DND-41 (cell line): ENCODE measurements around the gene TMEM255B.

Source experiments
- ATAC-seq: fragments of 200-7000 bp; cut with Tn5 transposase; 3 replicates; pipeline ENCODE4 v1.9.1; 2021; ENCODE audit warnings: low read depth; ENCODE audit not compliant: insufficient read depth
- DNase-seq: peaks from one replicate; pipeline ENCODE4 v3.0.0-alpha.2; 2020
- H2AFZ ChIP-seq: 2 replicates; pipeline ENCODE4 v1.6.0; 2012; ENCODE audit warnings: low read depth, low read length
- H3K27ac ChIP-seq: 2 replicates; pipeline ENCODE4 v1.5.1; 2012; ENCODE audit warnings: low read length, inconsistent platforms
- H3K27me3 ChIP-seq: fragments of 200-600 bp; sonication (generic); 2 replicates; pipeline ENCODE4 v1.6.0; 2012; ENCODE audit warnings: low read length, mild to moderate bottlenecking, inconsistent platforms; ENCODE audit not compliant: insufficient read depth, poor library complexity
- H3K36me3 ChIP-seq: 2 replicates; pipeline ENCODE4 v1.5.1; 2012; ENCODE audit warnings: low read length, inconsistent platforms; ENCODE audit not compliant: insufficient read depth
- H3K4me1 ChIP-seq: 2 replicates; pipeline ENCODE4 v1.5.1; 2012; ENCODE audit warnings: mild to moderate bottlenecking, low read length; ENCODE audit not compliant: insufficient read depth
- H3K4me2 ChIP-seq: 2 replicates; pipeline ENCODE4 v1.6.0; 2012; ENCODE audit warnings: mild to moderate bottlenecking, moderate library complexity, low read length, inconsistent platforms; ENCODE audit not compliant: insufficient read depth
- H3K4me3 ChIP-seq, 2 experiments: fragments of 200-600 bp in 1 of 2; shearing (Covaris generic) in 1 of 2; 2 replicates each; pipeline ENCODE4 v1.5.1; 2012 to 2016; ENCODE audit warnings: inconsistent platforms in 2 of 2, low read length in 2 of 2, mild to moderate bottlenecking in 2 of 2, low read depth in 1 of 2, moderate library complexity in 1 of 2
- H3K79me2 ChIP-seq: 2 replicates; pipeline ENCODE4 v1.6.0; 2012; ENCODE audit warnings: low read length, inconsistent platforms; ENCODE audit not compliant: insufficient read depth
- H3K9ac ChIP-seq: 2 replicates; pipeline ENCODE4 v1.6.0; 2012; ENCODE audit warnings: low read depth, mild to moderate bottlenecking, inconsistent platforms, low read length, moderate library complexity
- H3K9me3 ChIP-seq: 2 replicates; pipeline ENCODE4 v1.5.1; 2012; ENCODE audit warnings: low read length, moderate library complexity, mild to moderate bottlenecking, inconsistent platforms; ENCODE audit not compliant: insufficient read depth, severe bottlenecking
- H4K20me1 ChIP-seq: 2 replicates; pipeline ENCODE4 v1.6.0; 2012; ENCODE audit warnings: low read length; ENCODE audit not compliant: insufficient read depth
- CTCF ChIP-seq: IDR thresholded peaks from 2 replicates; pipeline ENCODE4 v1.5.1; 2012; ENCODE audit warnings: borderline replicate concordance, low read length, moderate library complexity, mild to moderate bottlenecking; ENCODE audit not compliant: poor library complexity, severe bottlenecking; ENCODE audit errors: extremely low read depth
- EZH2 ChIP-seq: IDR thresholded peaks from 3 replicates; pipeline ENCODE4 v1.6.1; 2012; ENCODE audit warnings: borderline replicate concordance, low read depth, mild to moderate bottlenecking, moderate library complexity, low read length, inconsistent platforms; ENCODE audit not compliant: severe bottlenecking

Gene TMEM255B

GRCh38 chr13:113810640-113811039, 51.6 kb downstream of the TMEM255B start:
- no peaks in the 10 kb centered on the region for H3K79me2 ChIP-seq
- no peaks in the 10 kb centered on the region for H3K36me3 ChIP-seq
- peaks cover 21% of the 10 kb centered on the region for H3K9me3 ChIP-seq
- H3K4me1 ChIP-seq = no peaks in the 10 kb centered on the region
- TF ChIP-seq CTCF (no peak), EZH2 (no peak)
- no peaks in the 10 kb centered on the region for H4K20me1 ChIP-seq
- H2AFZ ChIP-seq = no peak overlapping the region
- H3K27me3 ChIP-seq = no peaks in the 10 kb centered on the region
- H3K4me2 ChIP-seq = no peak overlapping the region
- no peak for ATAC-seq
- no peak overlapping the region for H3K27ac ChIP-seq
- no peak overlapping the region for H3K9ac ChIP-seq
- no peak for DNase-seq
- no peak overlapping the region for H3K4me3 ChIP-seq

DNA sequence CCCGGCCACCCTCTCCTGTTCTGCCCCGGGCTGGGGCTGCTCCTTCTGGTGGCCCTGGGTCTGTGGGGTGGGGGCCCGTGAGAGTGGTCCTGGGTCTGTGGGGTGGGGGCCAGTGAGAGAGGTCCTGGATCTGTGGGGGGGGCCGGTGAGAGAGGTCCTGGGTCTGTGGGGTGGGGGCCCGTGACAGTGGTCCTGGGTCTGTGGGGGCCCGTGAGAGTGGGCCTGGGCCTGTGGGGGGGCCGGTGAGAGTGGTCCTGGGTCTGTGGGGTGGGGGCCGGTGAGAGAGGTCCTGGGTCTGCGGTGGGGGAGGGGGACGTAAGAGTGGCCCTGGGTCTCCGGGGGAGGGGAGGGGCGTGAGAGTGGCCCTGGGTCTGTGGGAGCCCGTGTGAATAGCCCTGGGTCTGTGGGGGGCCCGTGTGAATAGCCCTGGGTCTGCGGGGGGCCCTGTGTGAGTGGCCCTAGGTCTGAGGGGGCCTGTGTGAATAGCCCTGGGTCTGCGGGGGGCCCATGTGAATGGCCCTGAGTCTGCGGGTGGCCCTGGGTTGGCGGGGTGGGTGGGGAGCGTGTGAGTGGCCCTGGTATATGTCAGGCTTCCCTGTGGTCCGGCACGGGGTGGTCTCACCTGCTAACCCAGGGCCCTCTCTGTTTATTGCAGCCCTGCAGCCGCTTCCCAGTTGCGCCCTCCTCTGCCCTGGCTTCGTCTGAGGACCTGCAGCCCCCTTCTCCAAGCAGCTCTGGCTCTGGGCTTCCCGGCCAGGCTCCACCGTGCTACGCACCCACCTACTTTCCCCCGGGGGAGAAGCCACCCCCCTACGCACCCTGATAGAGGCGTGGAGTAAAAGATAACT, 52.3 kb downstream of the TMEM255B start:
- peaks cover 21% of the 10 kb centered on the region for H3K9me3 ChIP-seq
- no peaks in the 10 kb centered on the region for H3K27me3 ChIP-seq
- H3K4me2 ChIP-seq = no peak overlapping the region
- DNase-seq (no peak), ATAC-seq (no peak)
- no peaks in the 10 kb centered on the region for H3K36me3 ChIP-seq
- peaks cover 3% of the 10 kb centered on the region; the same call in 1 of the 2 replicates for H4K20me1 ChIP-seq
- no peak overlapping the region for H3K4me3 ChIP-seq
- no peak overlapping the region for H2AFZ ChIP-seq
- H3K9ac ChIP-seq = no peak overlapping the region
- H3K79me2 ChIP-seq = no peaks in the 10 kb centered on the region
- no peak for TF ChIP-seq CTCF
- no peak for TF ChIP-seq EZH2
- no peaks in the 10 kb centered on the region for H3K4me1 ChIP-seq
- H3K27ac ChIP-seq = no peak overlapping the region

DNA sequence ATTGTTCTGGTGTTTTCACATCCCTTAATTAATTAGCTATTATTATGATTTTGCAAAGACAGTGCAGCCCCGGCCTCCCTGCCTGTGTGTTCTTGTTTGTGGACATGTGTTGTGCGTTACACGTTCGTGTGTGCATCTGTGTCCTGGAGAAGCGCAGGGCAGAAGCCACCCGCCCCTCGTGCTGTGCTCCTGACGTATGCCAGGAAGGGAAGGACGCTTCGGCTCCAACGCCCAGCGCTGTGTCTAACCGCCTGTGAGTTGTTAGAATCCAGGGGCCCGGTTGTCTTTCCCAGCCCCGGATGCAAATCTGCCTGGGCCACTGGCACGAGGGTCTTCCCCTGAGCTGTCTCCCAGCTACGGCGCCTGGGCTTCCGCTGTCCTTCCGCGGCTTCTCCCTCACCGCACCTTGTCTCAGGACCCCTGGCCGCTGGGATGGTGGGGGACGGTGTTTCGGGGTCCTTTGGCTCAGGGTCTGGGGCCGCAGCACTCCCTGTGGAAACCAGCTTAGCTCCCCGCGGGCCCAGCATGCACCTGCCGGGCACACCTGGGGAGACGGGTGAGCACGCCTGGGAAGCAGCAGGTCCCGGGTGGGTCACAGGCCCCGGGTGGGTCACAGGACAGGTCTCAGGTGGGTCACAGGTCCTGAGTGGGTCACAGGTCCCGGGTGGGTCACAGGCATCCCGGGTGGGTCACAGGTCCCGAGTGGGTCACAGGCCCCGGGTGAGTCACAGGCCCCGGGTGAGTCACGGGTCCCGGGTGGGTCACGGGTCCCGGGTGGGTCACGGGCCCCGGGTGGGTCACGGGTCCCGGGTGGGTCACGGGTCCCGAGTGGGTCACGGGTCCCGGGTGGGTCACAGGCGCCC, 53.4 kb downstream of the TMEM255B start:
- ATAC-seq = no peak
- Histone ChIP-seq H3K27me3 (no peaks in the 10 kb centered on the region), H3K36me3 (no peaks in the 10 kb centered on the region), H4K20me1 (peaks cover 8% of the 10 kb centered on the region), H3K9me3 (peaks cover 20% of the 10 kb centered on the region), H3K27ac (no peak overlapping the region), H3K79me2 (no peaks in the 10 kb centered on the region), H2AFZ (no peak overlapping the region), H3K4me2 (no peak overlapping the region), H3K4me1 (0 out of 2 replicates have a peak, but pooled peaks cover 3% of the 10 kb centered on the region), H3K9ac (no peak overlapping the region), H3K4me3 (no peak overlapping the region)
- TF ChIP-seq EZH2 = no peak
- TF ChIP-seq CTCF = no peak
- no peak for DNase-seq
